Osteoblast (primary cell): ENCODE results near the gene SECTM1. TPM values are rescaled to one million over a fixed set of nuclear protein-coding genes. Genes with fewer than 3 reads are reported as not detected.

Experiments used
- DNase-seq: peaks from one replicate; pipeline ENCODE4 v3.0.0; 2011; ENCODE audit warnings: low spot score, mixed read lengths; ENCODE audit not compliant: insufficient read length; ENCODE audit errors: missing footprints
- H2AFZ ChIP-seq: 2 replicates; pipeline ENCODE4 v1.6.0; 2011; ENCODE audit warnings: mild to moderate bottlenecking, low read length
- H3K27ac ChIP-seq: 2 replicates; pipeline ENCODE4 v1.5.1; 2011; ENCODE audit warnings: mild to moderate bottlenecking, low read depth, low read length, moderate library complexity
- H3K27me3 ChIP-seq: 2 replicates; pipeline ENCODE4 v1.6.0; 2012; ENCODE audit warnings: mild to moderate bottlenecking, control low read depth, inconsistent platforms, low read length, moderate library complexity; ENCODE audit not compliant: insufficient read depth
- H3K36me3 ChIP-seq: 2 replicates; pipeline ENCODE4 v1.5.1; 2011; ENCODE audit warnings: mild to moderate bottlenecking, low read length, control low read depth, moderate library complexity; ENCODE audit not compliant: insufficient read depth
- H3K4me1 ChIP-seq: 2 replicates; pipeline ENCODE4 v1.5.1; 2011; ENCODE audit warnings: mild to moderate bottlenecking, low read length, control low read depth, moderate library complexity; ENCODE audit not compliant: insufficient read depth
- H3K4me2 ChIP-seq: 2 replicates; pipeline ENCODE4 v1.6.0; 2011; ENCODE audit warnings: mild to moderate bottlenecking, low read length; ENCODE audit not compliant: insufficient read depth
- H3K4me3 ChIP-seq: fragments of 200-600 bp; sonication (generic); 3 replicates; pipeline ENCODE4 v1.5.1; 2012; ENCODE audit warnings: mild to moderate bottlenecking, low read length, inconsistent platforms; ENCODE audit not compliant: insufficient read depth
- H3K79me2 ChIP-seq: 2 replicates; pipeline ENCODE4 v1.6.0; 2012; ENCODE audit warnings: mild to moderate bottlenecking, low read length, control low read depth, inconsistent platforms; ENCODE audit not compliant: insufficient read depth
- H3K9me3 ChIP-seq: 2 replicates; pipeline ENCODE4 v1.5.1; 2011; ENCODE audit warnings: low read depth, low read length, control low read depth
- H4K20me1 ChIP-seq: 2 replicates; pipeline ENCODE4 v1.6.0; 2012; ENCODE audit warnings: mild to moderate bottlenecking, low read length, control low read depth; ENCODE audit not compliant: insufficient read depth
- CTCF ChIP-seq: IDR thresholded peaks from 2 replicates; pipeline ENCODE4 v1.5.1; 2011; ENCODE audit warnings: mild to moderate bottlenecking, low read depth, low read length, moderate library complexity; ENCODE audit errors: extremely low read depth
- total RNA-seq: library from RNA; depleted of rRNA; stranded (reverse); fragments of >200 nt; gene quantifications from 2 replicates; pipeline ENCODE4 v1.2.3, GENCODE V29; 2012

Gene SECTM1
- total RNA-seq, 1 donor, result 5.8 TPM

GRCh38 chr17:82303944-82304808 is 29.4 kb downstream of the SECTM1 start:
- H4K20me1 ChIP-seq, result no peaks in the 10 kb centered on the region
- no peak overlapping the region for H3K27ac ChIP-seq
- H3K4me3 ChIP-seq, result no peak overlapping the region
- peaks cover 8% of the 10 kb centered on the region for H3K27me3 ChIP-seq
- H3K9me3 ChIP-seq, result no peaks in the 10 kb centered on the region
- no peak for DNase-seq
- TF ChIP-seq CTCF, result no peak
- H3K4me2 ChIP-seq, result no peak overlapping the region
- H3K36me3 ChIP-seq, result no peaks in the 10 kb centered on the region
- no peak overlapping the region for H2AFZ ChIP-seq
- H3K4me1 ChIP-seq, result no peaks in the 10 kb centered on the region
- no peaks in the 10 kb centered on the region for H3K79me2 ChIP-seq

- H3K27ac ChIP-seq, result no peak overlapping the region
- no peaks in the 10 kb centered on the region for H3K36me3 ChIP-seq
- DNase-seq, result no peak
- H4K20me1 ChIP-seq, result no peaks in the 10 kb centered on the region
- no peaks in the 10 kb centered on the region for H3K79me2 ChIP-seq
- H3K4me2 ChIP-seq, result no peak overlapping the region
- H2AFZ ChIP-seq, result no peak overlapping the region
- TF ChIP-seq CTCF, result no peak
- peaks cover 4% of the 10 kb centered on the region for H3K4me1 ChIP-seq
- H3K9me3 ChIP-seq, result no peaks in the 10 kb centered on the region
- no peak overlapping the region for H3K4me3 ChIP-seq
- H3K27me3 ChIP-seq, result no peaks in the 10 kb centered on the region
Measured at GRCh38 chr17:82302991-82303943, 30.3 kb downstream of the SECTM1 start.

- no peak overlapping the region for H3K27ac ChIP-seq
- no peaks in the 10 kb centered on the region for H3K9me3 ChIP-seq
- peaks cover 12% of the 10 kb centered on the region for H3K4me1 ChIP-seq
- no peaks in the 10 kb centered on the region for H3K36me3 ChIP-seq
- no peaks in the 10 kb centered on the region for H3K27me3 ChIP-seq
- TF ChIP-seq CTCF, result no peak
- H2AFZ ChIP-seq, result no peak overlapping the region
- no peak overlapping the region for H3K4me2 ChIP-seq
- no peak overlapping the region for H3K4me3 ChIP-seq
- H3K79me2 ChIP-seq, result no peaks in the 10 kb centered on the region
- H4K20me1 ChIP-seq, result no peaks in the 10 kb centered on the region
- no peak for DNase-seq
Measured at GRCh38 chr17:82302568-82302963, 31.0 kb downstream of the SECTM1 start.
